HEK293T (cell line): Measurements from ENCODE around the gene TRDN.

Experiments used
- SP1 ChIP-seq: fragments of 450-650 bp; IDR thresholded peaks from 2 replicates; pipeline ENCODE4 v1.6.1; 2017
- ZNF384 ChIP-seq: fragments of 450-650 bp; IDR thresholded peaks from 2 replicates; pipeline ENCODE4 v1.6.1; 2016
- TF ChIP-seq, protein P1 (sequence below): fragments of 450-650 bp; IDR thresholded peaks from 2 replicates; pipeline ENCODE4 v1.6.1; 2016

DNA sequence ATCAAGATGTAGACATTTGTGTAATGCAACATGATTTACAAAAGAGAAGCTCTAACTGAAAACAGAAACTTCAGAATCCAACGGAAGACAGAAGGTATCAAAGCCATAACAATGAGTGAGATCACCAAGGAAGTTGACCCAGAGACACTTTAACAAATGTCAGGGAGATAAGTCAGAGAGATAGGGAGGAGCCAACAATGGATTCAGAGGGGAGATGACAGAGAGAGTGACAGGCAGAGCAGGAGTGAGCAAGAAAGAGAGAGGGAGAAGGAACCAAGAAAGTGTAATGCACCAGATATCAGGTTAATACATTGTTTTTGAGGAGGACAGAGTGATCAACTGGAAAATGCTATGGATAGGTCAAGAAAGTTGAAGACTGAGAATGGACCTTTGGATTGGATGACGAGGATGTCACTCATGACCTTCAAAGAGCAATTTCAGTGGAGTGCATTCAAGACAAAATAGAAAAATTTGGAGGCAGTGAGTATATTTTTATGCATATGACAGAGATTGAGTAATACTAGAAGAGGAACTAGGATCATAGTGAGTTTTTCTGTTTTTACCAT lies 86.6 kb downstream of the TRDN start:
- TF ChIP-seq, protein P1, sequence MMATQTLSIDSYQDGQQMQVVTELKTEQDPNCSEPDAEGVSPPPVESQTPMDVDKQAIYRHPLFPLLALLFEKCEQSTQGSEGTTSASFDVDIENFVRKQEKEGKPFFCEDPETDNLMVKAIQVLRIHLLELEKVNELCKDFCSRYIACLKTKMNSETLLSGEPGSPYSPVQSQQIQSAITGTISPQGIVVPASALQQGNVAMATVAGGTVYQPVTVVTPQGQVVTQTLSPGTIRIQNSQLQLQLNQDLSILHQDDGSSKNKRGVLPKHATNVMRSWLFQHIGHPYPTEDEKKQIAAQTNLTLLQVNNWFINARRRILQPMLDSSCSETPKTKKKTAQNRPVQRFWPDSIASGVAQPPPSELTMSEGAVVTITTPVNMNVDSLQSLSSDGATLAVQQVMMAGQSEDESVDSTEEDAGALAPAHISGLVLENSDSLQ = peak; percentile 87
- TF ChIP-seq ZNF384 (no peak), SP1 (no peak)
